ENCODE results near the gene PIAS1. TPM values are rescaled to one million over a fixed set of nuclear protein-coding genes. Genes with fewer than 3 reads are reported as not detected.

PIAS1 gene
- total RNA-seq, 3 donors from 2014 or later = 16.5 to 20.9 (median 16.7) TPM

DNA sequence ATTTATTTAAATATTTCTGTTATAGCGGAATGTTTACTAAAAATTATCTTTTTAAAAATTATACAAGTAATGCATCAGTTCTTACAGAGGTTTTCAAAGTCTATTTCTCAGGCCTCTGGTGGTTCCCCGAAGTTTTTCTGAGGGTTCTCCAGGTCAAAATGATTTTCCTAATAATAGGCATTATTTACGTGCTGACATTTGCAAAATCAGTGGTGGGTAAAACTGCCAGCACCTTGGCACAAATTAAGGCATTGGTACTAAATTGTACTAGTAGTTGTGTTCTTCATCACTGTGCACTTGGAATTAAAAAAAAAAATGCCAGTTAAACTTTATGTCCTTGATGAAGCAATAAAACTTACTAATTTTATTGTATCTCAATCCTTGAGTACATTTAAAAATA is 9.5 kb downstream of the PIAS1 start:
- H3K36me3 Mint-ChIP-seq (ENCODE audit: insufficient read depth) = peaks cover 12% of the 10 kb centered on the region
- H3K4me3 Mint-ChIP-seq = no peak overlapping the region
- no peaks in the 10 kb centered on the region for H3K9me3 Mint-ChIP-seq
- H3K4me1 Mint-ChIP-seq (ENCODE audit: low read depth) = peaks cover 52% of the 10 kb centered on the region
- ATAC-seq = no peak
- H3K27me3 Mint-ChIP-seq (ENCODE audit: low read depth) = no peaks in the 10 kb centered on the region
- DNase-seq = no peak

DNA sequence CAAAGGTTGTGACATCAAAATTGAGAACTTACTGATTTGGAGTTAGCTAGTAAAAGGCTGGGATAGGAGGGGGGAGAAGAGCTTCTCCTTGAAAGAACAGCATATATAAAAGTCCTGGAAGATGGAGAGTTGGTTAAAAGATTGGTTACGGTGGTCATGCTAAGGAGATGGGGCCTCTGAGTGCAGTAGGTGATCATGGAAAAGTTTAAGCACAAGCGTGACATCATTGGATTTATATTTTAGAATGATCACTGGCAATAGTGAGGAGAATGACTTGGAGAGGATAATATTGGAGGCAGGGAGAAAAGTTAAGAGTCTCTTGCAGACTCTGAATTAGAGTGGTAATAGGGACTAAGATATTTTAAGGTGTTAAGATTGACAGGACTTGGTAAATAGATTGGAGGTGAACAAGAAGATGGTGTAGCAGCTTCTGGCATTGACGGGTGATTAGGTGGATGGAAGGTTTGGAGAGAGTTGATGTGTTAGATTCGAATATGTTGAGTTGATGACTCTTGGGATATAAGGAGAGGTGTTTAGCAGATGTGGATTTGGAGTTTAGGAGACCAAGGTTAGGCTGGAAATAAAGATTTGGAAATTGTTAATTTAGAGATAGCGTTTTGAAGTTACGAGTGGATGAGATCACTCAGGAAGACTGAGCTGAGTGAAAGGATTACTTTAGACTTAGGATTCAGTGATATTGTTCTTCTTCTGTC is 19.6 kb downstream of the PIAS1 start:
- no peaks in the 10 kb centered on the region for H3K9me3 Mint-ChIP-seq
- no peak overlapping the region for H3K4me3 Mint-ChIP-seq
- no peaks in the 10 kb centered on the region for H3K27me3 Mint-ChIP-seq (ENCODE audit: low read depth)
- ATAC-seq (no peak), DNase-seq (no peak)
- H3K4me1 Mint-ChIP-seq (ENCODE audit: low read depth) = peaks cover 69% of the 10 kb centered on the region
- peaks cover 4% of the 10 kb centered on the region for H3K36me3 Mint-ChIP-seq (ENCODE audit: insufficient read depth)

DNA sequence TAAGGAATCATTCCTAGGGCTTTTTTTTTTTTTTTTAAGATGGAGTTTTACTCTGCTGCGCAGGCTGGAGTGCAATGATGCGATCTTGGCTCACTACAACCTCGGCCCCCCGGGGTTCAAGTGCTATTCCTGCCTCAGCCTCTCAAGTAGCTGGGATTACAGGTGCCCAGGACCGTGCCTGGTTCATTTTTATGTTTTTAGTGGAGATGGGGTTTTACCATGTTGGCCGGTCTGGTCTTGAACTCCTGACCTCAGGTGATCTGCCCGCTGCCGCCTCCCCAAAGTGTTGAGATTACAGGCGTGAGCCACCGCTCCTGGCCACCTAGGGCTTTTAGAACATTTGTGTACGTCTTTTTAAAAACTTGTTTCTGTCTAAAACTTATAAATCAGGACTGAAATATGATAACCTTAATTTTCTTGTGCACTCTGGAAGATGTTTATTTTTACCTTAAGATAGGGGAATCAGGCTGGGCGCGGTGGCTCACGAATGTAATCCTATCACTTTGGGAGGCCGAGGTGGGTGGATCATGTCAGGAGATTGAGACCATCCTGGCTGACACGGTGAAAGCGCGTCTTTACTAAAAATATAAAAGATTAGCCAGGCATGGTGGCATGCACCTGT is 21.8 kb downstream of the PIAS1 start:
- no peak for DNase-seq
- H3K27me3 Mint-ChIP-seq (ENCODE audit: low read depth) = no peaks in the 10 kb centered on the region
- no peak overlapping the region for H3K4me3 Mint-ChIP-seq
- ATAC-seq = no peak
- H3K9me3 Mint-ChIP-seq = no peaks in the 10 kb centered on the region
- peaks cover 66% of the 10 kb centered on the region for H3K4me1 Mint-ChIP-seq (ENCODE audit: low read depth)
- peaks cover 4% of the 10 kb centered on the region for H3K36me3 Mint-ChIP-seq (ENCODE audit: insufficient read depth)

GRCh38 chr15:68078365-68078764 is 24.2 kb downstream of the PIAS1 start:
- no peak for DNase-seq
- Mint-ChIP-seq H3K36me3 (ENCODE audit: insufficient read depth) (peaks cover 4% of the 10 kb centered on the region), H3K27me3 (ENCODE audit: low read depth) (no peaks in the 10 kb centered on the region), H3K4me1 (ENCODE audit: low read depth) (peaks cover 74% of the 10 kb centered on the region), H3K9me3 (no peaks in the 10 kb centered on the region), H3K4me3 (no peak overlapping the region)
- ATAC-seq = no peak

DNA sequence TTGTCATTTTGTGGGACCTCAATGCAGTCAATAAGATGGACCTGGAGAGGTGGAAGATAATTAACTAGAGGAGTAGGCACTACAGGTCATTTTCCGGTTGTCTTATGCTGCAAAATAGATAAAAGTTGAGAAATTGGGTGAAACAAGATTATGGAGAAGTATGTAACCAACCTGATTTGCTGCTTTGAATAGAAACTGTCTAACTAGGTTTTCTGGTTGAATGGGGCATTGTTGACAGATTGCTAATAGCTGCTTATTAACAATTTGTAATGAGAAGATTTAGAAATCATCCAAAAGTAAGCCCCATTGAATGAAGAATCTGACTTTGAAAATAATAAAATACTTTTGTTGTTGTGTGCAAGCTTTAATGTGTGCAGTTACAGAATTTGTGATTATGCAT is 26.2 kb downstream of the PIAS1 start:
- ATAC-seq (no peak), DNase-seq (no peak)
- H3K36me3 Mint-ChIP-seq (ENCODE audit: insufficient read depth) = no peaks in the 10 kb centered on the region
- H3K4me1 Mint-ChIP-seq (ENCODE audit: low read depth) = peaks cover 79% of the 10 kb centered on the region
- no peak overlapping the region for H3K4me3 Mint-ChIP-seq
- H3K27me3 Mint-ChIP-seq (ENCODE audit: low read depth) = no peaks in the 10 kb centered on the region
- H3K9me3 Mint-ChIP-seq = no peaks in the 10 kb centered on the region

DNA sequence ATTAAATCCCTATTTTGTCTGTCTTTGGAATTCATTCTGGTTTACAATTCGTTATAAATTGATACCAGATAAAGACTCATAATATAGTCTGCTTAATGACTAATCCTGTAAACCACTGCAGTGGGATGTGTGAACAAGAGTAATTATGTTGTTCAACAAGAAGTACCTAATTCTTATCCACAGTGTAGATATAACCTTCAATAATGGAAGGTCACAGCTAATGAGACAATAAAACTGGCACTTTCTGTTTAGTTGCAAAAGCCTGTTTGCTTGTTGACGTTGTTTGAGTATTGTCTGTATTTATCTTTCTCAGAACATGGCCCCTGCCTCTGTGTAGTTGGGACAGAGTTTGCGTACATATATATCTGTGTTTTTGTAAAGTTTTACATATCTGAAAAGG is 26.7 kb downstream of the PIAS1 start:
- Mint-ChIP-seq H3K36me3 (ENCODE audit: insufficient read depth) (no peaks in the 10 kb centered on the region), H3K27me3 (ENCODE audit: low read depth) (no peaks in the 10 kb centered on the region), H3K4me1 (ENCODE audit: low read depth) (peaks cover 75% of the 10 kb centered on the region), H3K9me3 (no peaks in the 10 kb centered on the region), H3K4me3 (no peak overlapping the region)
- peak; percentile 71 to 79 for ATAC-seq
- DNase-seq = no peak

DNA sequence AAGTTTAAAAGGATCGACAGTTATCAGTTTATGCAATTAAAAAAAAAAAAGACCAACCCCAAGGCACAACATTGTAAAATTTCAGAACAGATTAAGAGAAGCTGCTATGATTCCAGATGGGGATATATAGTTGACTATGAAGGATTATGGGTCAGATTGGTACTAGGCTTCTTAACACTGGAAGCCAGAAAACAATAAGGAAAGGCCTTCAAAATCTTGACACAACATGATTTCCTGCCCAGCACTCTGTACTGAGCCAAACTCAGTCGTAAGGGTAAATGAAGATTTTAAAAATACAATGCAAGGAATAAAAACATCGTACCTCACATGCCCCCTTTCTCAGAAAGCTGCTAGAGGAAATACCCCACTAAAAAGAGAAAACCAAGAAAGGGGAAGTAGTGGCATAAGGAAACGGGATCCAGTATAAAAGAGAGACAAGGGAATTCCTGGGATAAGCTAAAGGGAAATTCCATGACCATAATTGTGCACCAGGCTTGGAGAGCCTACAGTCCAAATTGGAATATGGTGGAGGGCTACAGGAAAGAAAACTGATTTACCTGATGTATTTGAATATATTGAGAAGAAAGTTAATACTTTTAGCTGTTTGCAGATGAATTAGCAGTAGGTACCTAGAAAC is 27.9 kb downstream of the PIAS1 start:
- ATAC-seq (no peak), DNase-seq (no peak)
- Mint-ChIP-seq H3K4me1 (ENCODE audit: low read depth) (peaks cover 69% of the 10 kb centered on the region), H3K27me3 (ENCODE audit: low read depth) (no peaks in the 10 kb centered on the region), H3K36me3 (ENCODE audit: insufficient read depth) (peaks cover 5% of the 10 kb centered on the region), H3K9me3 (no peaks in the 10 kb centered on the region), H3K4me3 (no peak overlapping the region)

DNA sequence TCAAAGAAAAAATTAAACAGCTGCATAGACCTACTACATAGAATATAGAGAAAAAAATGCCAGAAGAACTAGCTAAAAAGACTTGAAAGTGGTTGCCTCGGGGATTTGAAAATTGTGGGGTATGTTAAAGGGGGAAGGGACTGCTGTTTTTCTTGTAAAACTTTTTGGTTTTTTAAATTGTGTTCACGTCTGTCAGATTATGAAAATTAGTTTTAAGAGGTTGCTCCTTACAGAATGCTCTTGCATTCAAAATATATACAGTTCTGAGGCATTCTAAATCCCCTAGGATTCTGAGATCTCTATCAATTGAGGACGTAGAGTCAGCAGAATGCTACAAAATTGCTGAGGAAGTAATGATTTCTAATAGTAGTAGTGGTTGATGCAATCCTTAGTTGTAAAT is 28.6 kb downstream of the PIAS1 start:
- Mint-ChIP-seq H3K27me3 (ENCODE audit: low read depth) (no peaks in the 10 kb centered on the region), H3K9me3 (no peaks in the 10 kb centered on the region), H3K36me3 (ENCODE audit: insufficient read depth) (peaks cover 6% of the 10 kb centered on the region), H3K4me3 (no peak overlapping the region), H3K4me1 (ENCODE audit: low read depth) (peaks cover 62% of the 10 kb centered on the region)
- ATAC-seq (no peak), DNase-seq (no peak)

- H3K27me3 Mint-ChIP-seq (ENCODE audit: low read depth) = no peaks in the 10 kb centered on the region
- DNase-seq (no peak), ATAC-seq (no peak)
- no peaks in the 10 kb centered on the region for H3K9me3 Mint-ChIP-seq
- H3K4me1 Mint-ChIP-seq (ENCODE audit: low read depth) = peaks cover 56% of the 10 kb centered on the region
- H3K36me3 Mint-ChIP-seq (ENCODE audit: insufficient read depth) = peaks cover 6% of the 10 kb centered on the region
- H3K4me3 Mint-ChIP-seq = no peak overlapping the region
These were observed 29.3 kb downstream of the PIAS1 start for GRCh38 chr15:68083463-68083862.

DNA sequence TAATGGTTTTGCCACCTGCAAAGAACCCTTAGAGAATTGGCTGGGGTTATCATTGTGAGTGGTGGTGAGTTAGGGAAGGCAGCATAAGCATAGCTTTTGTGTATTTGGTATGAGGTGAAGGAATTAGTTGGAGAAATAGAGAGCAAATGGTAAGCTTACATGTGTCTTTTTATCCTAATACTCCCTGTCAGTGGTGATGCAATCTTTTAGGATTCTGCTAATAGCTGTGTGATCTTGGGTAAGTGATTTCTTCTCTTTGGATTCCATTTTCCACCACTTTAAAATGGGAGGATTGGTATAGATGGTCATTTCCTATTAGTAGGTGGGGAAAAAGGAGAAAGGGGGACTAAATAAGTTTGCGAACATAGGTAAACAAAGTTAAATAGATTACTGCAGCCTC is 30.9 kb downstream of the PIAS1 start:
- no peaks in the 10 kb centered on the region for H3K27me3 Mint-ChIP-seq (ENCODE audit: low read depth)
- H3K9me3 Mint-ChIP-seq = no peaks in the 10 kb centered on the region
- no peak overlapping the region for H3K4me3 Mint-ChIP-seq
- H3K36me3 Mint-ChIP-seq (ENCODE audit: insufficient read depth) = peaks cover 8% of the 10 kb centered on the region
- DNase-seq = no peak
- ATAC-seq = no peak
- H3K4me1 Mint-ChIP-seq (ENCODE audit: low read depth) = peaks cover 53% of the 10 kb centered on the region

- peaks cover 10% of the 10 kb centered on the region for H3K9me3 Mint-ChIP-seq
- ATAC-seq = no peak
- peaks cover 21% of the 10 kb centered on the region for H3K4me1 Mint-ChIP-seq (ENCODE audit: low read depth)
- peaks cover 31% of the 10 kb centered on the region for H3K36me3 Mint-ChIP-seq (ENCODE audit: insufficient read depth)
- DNase-seq = no peak
- H3K27me3 Mint-ChIP-seq (ENCODE audit: low read depth) = no peaks in the 10 kb centered on the region
- H3K4me3 Mint-ChIP-seq = no peak overlapping the region
These were observed 37.6 kb downstream of the PIAS1 start for GRCh38 chr15:68091743-68092142.

- ATAC-seq (no peak), DNase-seq (no peak)
- Mint-ChIP-seq H3K27me3 (ENCODE audit: low read depth) (no peaks in the 10 kb centered on the region), H3K9me3 (peaks cover 14% of the 10 kb centered on the region), H3K4me1 (ENCODE audit: low read depth) (peaks cover 48% of the 10 kb centered on the region), H3K4me3 (no peak overlapping the region), H3K36me3 (ENCODE audit: insufficient read depth) (peaks cover 46% of the 10 kb centered on the region)
These were observed 42.0 kb downstream of the PIAS1 start for GRCh38 chr15:68096099-68096498.

DNA sequence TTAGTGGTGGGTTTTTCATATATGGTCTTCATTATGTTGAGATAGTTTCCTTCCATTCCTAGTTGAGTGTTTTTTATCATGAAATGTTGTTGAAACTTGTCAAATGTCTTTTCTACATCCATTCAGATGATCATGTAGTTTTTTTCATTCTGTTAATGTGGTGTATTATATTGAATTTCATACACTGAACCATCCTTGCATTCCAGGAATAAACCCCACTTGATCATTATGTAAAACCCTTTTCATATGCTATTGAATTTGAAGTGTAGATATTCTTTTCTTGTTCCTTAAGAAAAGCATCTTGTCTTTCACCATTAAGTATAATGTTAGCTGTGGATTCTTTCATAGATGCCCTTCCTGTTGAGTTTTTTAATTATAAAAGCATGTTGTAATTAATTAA is 42.9 kb downstream of the PIAS1 start:
- H3K9me3 Mint-ChIP-seq = peaks cover 14% of the 10 kb centered on the region
- no peaks in the 10 kb centered on the region for H3K27me3 Mint-ChIP-seq (ENCODE audit: low read depth)
- ATAC-seq (no peak), DNase-seq (no peak)
- peaks cover 45% of the 10 kb centered on the region for H3K36me3 Mint-ChIP-seq (ENCODE audit: insufficient read depth)
- H3K4me1 Mint-ChIP-seq (ENCODE audit: low read depth) = peaks cover 54% of the 10 kb centered on the region
- no peak overlapping the region for H3K4me3 Mint-ChIP-seq

GRCh38 chr15:68098465-68098864 is 44.4 kb downstream of the PIAS1 start:
- peaks cover 48% of the 10 kb centered on the region for H3K4me1 Mint-ChIP-seq (ENCODE audit: low read depth)
- no peak for ATAC-seq
- H3K4me3 Mint-ChIP-seq = no peak overlapping the region
- no peak for DNase-seq
- no peaks in the 10 kb centered on the region for H3K27me3 Mint-ChIP-seq (ENCODE audit: low read depth)
- H3K36me3 Mint-ChIP-seq (ENCODE audit: insufficient read depth) = peaks cover 48% of the 10 kb centered on the region
- H3K9me3 Mint-ChIP-seq = peaks cover 18% of the 10 kb centered on the region

DNA sequence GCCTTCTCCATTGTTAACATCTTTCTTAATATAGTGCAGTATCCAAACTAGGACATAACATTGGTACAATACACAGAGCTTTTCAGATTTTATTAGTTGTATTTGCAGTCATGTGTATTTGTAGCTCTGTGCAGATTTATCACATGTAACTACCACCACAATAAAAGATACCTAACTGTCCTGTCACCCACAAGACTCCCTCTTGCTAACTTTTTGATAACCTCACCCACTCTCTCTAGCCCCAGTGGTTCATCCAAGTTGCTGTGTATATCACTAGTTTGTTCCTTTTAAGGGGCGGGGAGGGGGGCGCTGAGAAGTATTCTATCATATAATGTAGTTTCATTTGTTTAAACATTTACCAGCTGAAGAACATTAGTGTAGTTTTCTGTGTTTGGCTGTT is 46.1 kb downstream of the PIAS1 start:
- Mint-ChIP-seq H3K4me1 (ENCODE audit: low read depth) (peaks cover 53% of the 10 kb centered on the region), H3K27me3 (ENCODE audit: low read depth) (no peaks in the 10 kb centered on the region), H3K4me3 (no peak overlapping the region), H3K9me3 (peaks cover 18% of the 10 kb centered on the region), H3K36me3 (ENCODE audit: insufficient read depth) (peaks cover 49% of the 10 kb centered on the region)
- DNase-seq (no peak), ATAC-seq (no peak)

Measured in activated T-cell treated with anti-CD3 and anti-CD28 coated beads, Interleukin-2, amount 50 U/mL, for 4 hours (primary cell).